ENCODE data around the gene COLQ.

DNA sequence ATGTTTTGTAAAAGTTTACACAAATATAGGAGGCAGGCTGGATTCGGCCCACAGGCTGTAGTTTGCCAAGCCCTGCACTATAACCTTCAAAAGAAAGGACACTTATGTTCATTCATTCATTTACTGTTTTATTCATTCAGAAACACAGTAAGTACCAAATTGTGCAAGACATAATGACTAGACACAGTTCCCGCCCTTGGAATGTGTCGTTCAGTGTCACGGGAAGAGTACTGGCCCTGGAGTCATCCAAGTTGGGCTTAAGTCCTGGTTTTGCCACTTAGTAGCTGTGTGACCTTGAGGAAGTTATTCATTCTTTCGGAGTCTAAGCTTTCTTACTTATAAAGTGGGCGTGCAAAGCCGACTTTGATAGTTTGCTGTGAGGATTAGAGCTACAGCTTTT lies 22.0 kb downstream of the COLQ start:
- TF ChIP-seq, protein P1, sequence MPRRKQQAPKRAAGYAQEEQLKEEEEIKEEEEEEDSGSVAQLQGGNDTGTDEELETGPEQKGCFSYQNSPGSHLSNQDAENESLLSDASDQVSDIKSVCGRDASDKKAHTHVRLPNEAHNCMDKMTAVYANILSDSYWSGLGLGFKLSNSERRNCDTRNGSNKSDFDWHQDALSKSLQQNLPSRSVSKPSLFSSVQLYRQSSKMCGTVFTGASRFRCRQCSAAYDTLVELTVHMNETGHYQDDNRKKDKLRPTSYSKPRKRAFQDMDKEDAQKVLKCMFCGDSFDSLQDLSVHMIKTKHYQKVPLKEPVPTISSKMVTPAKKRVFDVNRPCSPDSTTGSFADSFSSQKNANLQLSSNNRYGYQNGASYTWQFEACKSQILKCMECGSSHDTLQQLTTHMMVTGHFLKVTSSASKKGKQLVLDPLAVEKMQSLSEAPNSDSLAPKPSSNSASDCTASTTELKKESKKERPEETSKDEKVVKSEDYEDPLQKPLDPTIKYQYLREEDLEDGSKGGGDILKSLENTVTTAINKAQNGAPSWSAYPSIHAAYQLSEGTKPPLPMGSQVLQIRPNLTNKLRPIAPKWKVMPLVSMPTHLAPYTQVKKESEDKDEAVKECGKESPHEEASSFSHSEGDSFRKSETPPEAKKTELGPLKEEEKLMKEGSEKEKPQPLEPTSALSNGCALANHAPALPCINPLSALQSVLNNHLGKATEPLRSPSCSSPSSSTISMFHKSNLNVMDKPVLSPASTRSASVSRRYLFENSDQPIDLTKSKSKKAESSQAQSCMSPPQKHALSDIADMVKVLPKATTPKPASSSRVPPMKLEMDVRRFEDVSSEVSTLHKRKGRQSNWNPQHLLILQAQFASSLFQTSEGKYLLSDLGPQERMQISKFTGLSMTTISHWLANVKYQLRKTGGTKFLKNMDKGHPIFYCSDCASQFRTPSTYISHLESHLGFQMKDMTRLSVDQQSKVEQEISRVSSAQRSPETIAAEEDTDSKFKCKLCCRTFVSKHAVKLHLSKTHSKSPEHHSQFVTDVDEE (CRISPR knock-in tag; IDR thresholded peaks at IDR 0.05): no peak
- TF ChIP-seq, protein P2, sequence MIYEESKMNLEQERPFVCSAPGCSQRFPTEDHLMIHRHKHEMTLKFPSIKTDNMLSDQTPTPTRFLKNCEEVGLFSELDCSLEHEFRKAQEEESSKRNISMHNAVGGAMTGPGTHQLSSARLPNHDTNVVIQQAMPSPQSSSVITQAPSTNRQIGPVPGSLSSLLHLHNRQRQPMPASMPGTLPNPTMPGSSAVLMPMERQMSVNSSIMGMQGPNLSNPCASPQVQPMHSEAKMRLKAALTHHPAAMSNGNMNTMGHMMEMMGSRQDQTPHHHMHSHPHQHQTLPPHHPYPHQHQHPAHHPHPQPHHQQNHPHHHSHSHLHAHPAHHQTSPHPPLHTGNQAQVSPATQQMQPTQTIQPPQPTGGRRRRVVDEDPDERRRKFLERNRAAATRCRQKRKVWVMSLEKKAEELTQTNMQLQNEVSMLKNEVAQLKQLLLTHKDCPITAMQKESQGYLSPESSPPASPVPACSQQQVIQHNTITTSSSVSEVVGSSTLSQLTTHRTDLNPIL (CRISPR knock-in tag; IDR thresholded peaks at IDR 0.05; ENCODE audit: low read depth): no peak
- TF ChIP-seq RARB (CRISPR knock-in tag; IDR thresholded peaks at IDR 0.05) (no peak), ARNTL (CRISPR knock-in tag; IDR thresholded peaks at IDR 0.05; ENCODE audit: borderline replicate concordance, low read depth) (no peak), PPARA (CRISPR knock-in tag; IDR thresholded peaks at IDR 0.05; ENCODE audit: borderline replicate concordance) (no peak), ZNF565 (CRISPR knock-in tag; conservative IDR thresholded peaks at IDR 0.05; ENCODE audit: low read depth) (no peak), OSR1 (CRISPR knock-in tag; IDR thresholded peaks at IDR 0.05) (no peak), ZFP30 (CRISPR knock-in tag; IDR thresholded peaks at IDR 0.05) (no peak)
- TF ChIP-seq, protein P3, sequence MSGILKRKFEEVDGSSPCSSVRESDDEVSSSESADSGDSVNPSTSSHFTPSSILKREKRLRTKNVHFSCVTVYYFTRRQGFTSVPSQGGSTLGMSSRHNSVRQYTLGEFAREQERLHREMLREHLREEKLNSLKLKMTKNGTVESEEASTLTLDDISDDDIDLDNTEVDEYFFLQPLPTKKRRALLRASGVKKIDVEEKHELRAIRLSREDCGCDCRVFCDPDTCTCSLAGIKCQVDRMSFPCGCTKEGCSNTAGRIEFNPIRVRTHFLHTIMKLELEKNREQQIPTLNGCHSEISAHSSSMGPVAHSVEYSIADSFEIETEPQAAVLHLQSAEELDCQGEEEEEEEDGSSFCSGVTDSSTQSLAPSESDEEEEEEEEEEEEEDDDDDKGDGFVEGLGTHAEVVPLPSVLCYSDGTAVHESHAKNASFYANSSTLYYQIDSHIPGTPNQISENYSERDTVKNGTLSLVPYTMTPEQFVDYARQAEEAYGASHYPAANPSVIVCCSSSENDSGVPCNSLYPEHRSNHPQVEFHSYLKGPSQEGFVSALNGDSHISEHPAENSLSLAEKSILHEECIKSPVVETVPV (CRISPR knock-in tag; IDR thresholded peaks at IDR 0.05): no peak
- TF ChIP-seq, protein P4, sequence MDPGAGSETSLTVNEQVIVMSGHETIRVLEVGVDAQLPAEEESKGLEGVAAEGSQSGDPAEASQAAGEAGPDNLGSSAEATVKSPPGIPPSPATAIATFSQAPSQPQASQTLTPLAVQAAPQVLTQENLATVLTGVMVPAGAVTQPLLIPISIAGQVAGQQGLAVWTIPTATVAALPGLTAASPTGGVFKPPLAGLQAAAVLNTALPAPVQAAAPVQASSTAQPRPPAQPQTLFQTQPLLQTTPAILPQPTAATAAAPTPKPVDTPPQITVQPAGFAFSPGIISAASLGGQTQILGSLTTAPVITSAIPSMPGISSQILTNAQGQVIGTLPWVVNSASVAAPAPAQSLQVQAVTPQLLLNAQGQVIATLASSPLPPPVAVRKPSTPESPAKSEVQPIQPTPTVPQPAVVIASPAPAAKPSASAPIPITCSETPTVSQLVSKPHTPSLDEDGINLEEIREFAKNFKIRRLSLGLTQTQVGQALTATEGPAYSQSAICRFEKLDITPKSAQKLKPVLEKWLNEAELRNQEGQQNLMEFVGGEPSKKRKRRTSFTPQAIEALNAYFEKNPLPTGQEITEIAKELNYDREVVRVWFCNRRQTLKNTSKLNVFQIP (CRISPR knock-in tag; IDR thresholded peaks at IDR 0.05; ENCODE audit: borderline replicate concordance, low read depth): no peak
- TF ChIP-seq, protein P5, sequence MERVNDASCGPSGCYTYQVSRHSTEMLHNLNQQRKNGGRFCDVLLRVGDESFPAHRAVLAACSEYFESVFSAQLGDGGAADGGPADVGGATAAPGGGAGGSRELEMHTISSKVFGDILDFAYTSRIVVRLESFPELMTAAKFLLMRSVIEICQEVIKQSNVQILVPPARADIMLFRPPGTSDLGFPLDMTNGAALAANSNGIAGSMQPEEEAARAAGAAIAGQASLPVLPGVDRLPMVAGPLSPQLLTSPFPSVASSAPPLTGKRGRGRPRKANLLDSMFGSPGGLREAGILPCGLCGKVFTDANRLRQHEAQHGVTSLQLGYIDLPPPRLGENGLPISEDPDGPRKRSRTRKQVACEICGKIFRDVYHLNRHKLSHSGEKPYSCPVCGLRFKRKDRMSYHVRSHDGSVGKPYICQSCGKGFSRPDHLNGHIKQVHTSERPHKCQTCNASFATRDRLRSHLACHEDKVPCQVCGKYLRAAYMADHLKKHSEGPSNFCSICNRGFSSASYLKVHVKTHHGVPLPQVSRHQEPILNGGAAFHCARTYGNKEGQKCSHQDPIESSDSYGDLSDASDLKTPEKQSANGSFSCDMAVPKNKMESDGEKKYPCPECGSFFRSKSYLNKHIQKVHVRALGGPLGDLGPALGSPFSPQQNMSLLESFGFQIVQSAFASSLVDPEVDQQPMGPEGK (CRISPR knock-in tag; IDR thresholded peaks at IDR 0.05; ENCODE audit: borderline replicate concordance): no peak
